ENCODE results near the gene WDFY4. TPM values are rescaled to one million over a fixed set of nuclear protein-coding genes. Genes with fewer than 3 reads are reported as not detected.

WDFY4 gene
- polyA plus RNA-seq, 1 donor from 2014 or later: not detected

- no peaks in the 10 kb centered on the region for H3K79me2 ChIP-seq (replicated peaks; ENCODE audit: insufficient read depth, low read length)
- no peaks in the 10 kb centered on the region for H3K9me2 ChIP-seq (ENCODE audit: insufficient read depth, low read length)
- H2AFZ ChIP-seq (ENCODE audit: low read depth, low read length): no peak overlapping the region
- H3K9me3 ChIP-seq (ENCODE audit: low read length): no peaks in the 10 kb centered on the region
- no peak overlapping the region for H3K9ac ChIP-seq (ENCODE audit: low read length)
- peaks cover 8% of the 10 kb centered on the region for H3F3A ChIP-seq (ENCODE audit: insufficient read depth, low read length, poor library complexity, severe bottlenecking)
- H4K20me1 ChIP-seq (ENCODE audit: insufficient read depth): no peaks in the 10 kb centered on the region
- no peaks in the 10 kb centered on the region for H3K36me3 ChIP-seq (ENCODE audit: insufficient read depth, low read length)
- TF ChIP-seq MXI1 (conservative IDR thresholded peaks at IDR 0.05; ENCODE audit: poor library complexity, severe bottlenecking) (no peak), EZH2 (IDR thresholded peaks at IDR 0.05; ENCODE audit: borderline replicate concordance, insufficient read depth, low read length, poor library complexity, severe bottlenecking) (no peak), TAF1 (IDR thresholded peaks at IDR 0.05; ENCODE audit: low read depth) (no peak), REST (IDR thresholded peaks at IDR 0.05; ENCODE audit: borderline replicate concordance) (no peak), CTCF (IDR thresholded peaks at IDR 0.05; ENCODE audit: poor library complexity, severe bottlenecking) (no peak), SMC3 (conservative IDR thresholded peaks at IDR 0.05; ENCODE audit: poor library complexity) (no peak), EP300 (conservative IDR thresholded peaks at IDR 0.05; ENCODE audit: poor library complexity, severe bottlenecking) (no peak), RAD21 (conservative IDR thresholded peaks at IDR 0.05) (no peak), POLR2AphosphoS5 (IDR thresholded peaks at IDR 0.05) (no peak)
- H3K27me3 ChIP-seq (ENCODE audit: insufficient read depth, low read depth, low read length): no peaks in the 10 kb centered on the region
- H3K4me3 ChIP-seq (ENCODE audit: low read length): no peak overlapping the region
- no peak overlapping the region for H3K27ac ChIP-seq (ENCODE audit: low read length)
- H3K4me2 ChIP-seq (ENCODE audit: low read length): no peak overlapping the region
Measured at GRCh38 chr10:49005270-49005669, 320.6 kb downstream of the WDFY4 start.

- H3K9ac ChIP-seq (ENCODE audit: low read length): no peak overlapping the region
- TF ChIP-seq EP300 (conservative IDR thresholded peaks at IDR 0.05; ENCODE audit: poor library complexity, severe bottlenecking): peak; percentile 80
- no peak for TF ChIP-seq MXI1 (conservative IDR thresholded peaks at IDR 0.05; ENCODE audit: poor library complexity, severe bottlenecking)
- TF ChIP-seq POLR2AphosphoS5 (IDR thresholded peaks at IDR 0.05): peak; percentile 61
- TF ChIP-seq EZH2 (IDR thresholded peaks at IDR 0.05; ENCODE audit: borderline replicate concordance, insufficient read depth, low read length, poor library complexity, severe bottlenecking): no peak
- H3K4me3 ChIP-seq (ENCODE audit: low read length): no peak overlapping the region
- no peaks in the 10 kb centered on the region for H3K9me3 ChIP-seq (ENCODE audit: low read length)
- no peaks in the 10 kb centered on the region for H3K36me3 ChIP-seq (ENCODE audit: insufficient read depth, low read length)
- no peaks in the 10 kb centered on the region for H3K9me2 ChIP-seq (ENCODE audit: insufficient read depth, low read length)
- H3K27ac ChIP-seq (ENCODE audit: low read length): peak overlapping the region; percentile 8
- H3F3A ChIP-seq (ENCODE audit: insufficient read depth, low read length, poor library complexity, severe bottlenecking): no peaks in the 10 kb centered on the region
- no peaks in the 10 kb centered on the region for H3K27me3 ChIP-seq (ENCODE audit: insufficient read depth, low read depth, low read length)
- H3K4me2 ChIP-seq (ENCODE audit: low read length): no peak overlapping the region
- no peaks in the 10 kb centered on the region for H3K79me2 ChIP-seq (replicated peaks; ENCODE audit: insufficient read depth, low read length)
- H2AFZ ChIP-seq (ENCODE audit: low read depth, low read length): no peak overlapping the region
- H4K20me1 ChIP-seq (ENCODE audit: insufficient read depth): no peaks in the 10 kb centered on the region
Measured at GRCh38 chr10:49007129-49007528, 322.5 kb downstream of the WDFY4 start.
